MCF 10A (cell line): ENCODE results near the gene POLE. TPM values are rescaled to one million over a fixed set of nuclear protein-coding genes. Genes with fewer than 3 reads are reported as not detected.

Source experiments
- BruUV-seq: library from RNA; stranded (reverse); fragments of 400-500 nt; replicated peaks from 2 replicates; lab custom pipeline; 2021; lab: Mats Ljungman, UMichigan
- CTCF ChIA-PET: fragments of 300-600 bp; sonication (Branson Sonifier 250); formaldehyde crosslinking; extraction: SDS; loops from one replicate; lab custom pipeline; 2021; ENCODE audit warnings: antibody characterized with exemption, inconsistent platforms; lab: Yijun Ruan, JAX
- POLR2A ChIA-PET: fragments of 300-600, 350-650 bp; sonication (Branson Sonifier 250); formaldehyde crosslinking; extraction: SDS; loops from one replicate; lab custom pipeline; 2020; ENCODE audit warnings: antibody characterized with exemption, inconsistent platforms; lab: Yijun Ruan, JAX
- DNase-seq: peaks from one replicate; pipeline ENCODE4 v3.0.0-alpha.2; 2018; ENCODE audit not compliant: unreplicated experiment
- H3K27ac Mint-ChIP-seq: one replicate; pipeline ENCODE4 v1.8.0; 2022; ENCODE audit warnings: mild to moderate bottlenecking, low read depth, mixed read lengths; ENCODE audit not compliant: unreplicated experiment
- H3K27me3 Mint-ChIP-seq: one replicate; pipeline ENCODE4 v1.8.0; 2022; ENCODE audit warnings: mixed read lengths; ENCODE audit not compliant: insufficient read depth, unreplicated experiment
- H3K36me3 Mint-ChIP-seq: one replicate; pipeline ENCODE4 v1.8.0; 2022; ENCODE audit warnings: mild to moderate bottlenecking, moderate library complexity, mixed read lengths; ENCODE audit not compliant: insufficient read depth, unreplicated experiment
- H3K4me1 Mint-ChIP-seq: one replicate; pipeline ENCODE4 v1.8.0; 2022; ENCODE audit warnings: mixed read lengths; ENCODE audit not compliant: insufficient read depth, unreplicated experiment
- H3K4me3 Mint-ChIP-seq: one replicate; pipeline ENCODE4 v1.8.0; 2022; ENCODE audit warnings: mild to moderate bottlenecking, moderate library complexity, mixed read lengths; ENCODE audit not compliant: unreplicated experiment
- H3K9me3 Mint-ChIP-seq: one replicate; pipeline ENCODE4 v1.8.0; 2022; ENCODE audit warnings: mixed read lengths; ENCODE audit not compliant: unreplicated experiment
- intact Hi-C: fragments of 100-400 bp; cut with micrococcal nuclease; formaldehyde crosslinking; loops from 2 replicates; pipeline ENCODE4 v1.14.1; 2022
- total RNA-seq: library from RNA; stranded (reverse); gene quantifications from 2 replicates; pipeline ENCODE4 v1.2.3, GENCODE V29; 2022
- TF ChIP-seq, protein P1 (sequence below): fragments of 200-600 bp; IDR thresholded peaks from one replicate; pipeline ENCODE4 v1.8.0; 2022; ENCODE audit warnings: antibody characterized with exemption, mild to moderate bottlenecking; ENCODE audit not compliant: unreplicated experiment

POLE gene
- total RNA-seq, 1 experiment from 2014 or later, result 36.3 TPM

DNA sequence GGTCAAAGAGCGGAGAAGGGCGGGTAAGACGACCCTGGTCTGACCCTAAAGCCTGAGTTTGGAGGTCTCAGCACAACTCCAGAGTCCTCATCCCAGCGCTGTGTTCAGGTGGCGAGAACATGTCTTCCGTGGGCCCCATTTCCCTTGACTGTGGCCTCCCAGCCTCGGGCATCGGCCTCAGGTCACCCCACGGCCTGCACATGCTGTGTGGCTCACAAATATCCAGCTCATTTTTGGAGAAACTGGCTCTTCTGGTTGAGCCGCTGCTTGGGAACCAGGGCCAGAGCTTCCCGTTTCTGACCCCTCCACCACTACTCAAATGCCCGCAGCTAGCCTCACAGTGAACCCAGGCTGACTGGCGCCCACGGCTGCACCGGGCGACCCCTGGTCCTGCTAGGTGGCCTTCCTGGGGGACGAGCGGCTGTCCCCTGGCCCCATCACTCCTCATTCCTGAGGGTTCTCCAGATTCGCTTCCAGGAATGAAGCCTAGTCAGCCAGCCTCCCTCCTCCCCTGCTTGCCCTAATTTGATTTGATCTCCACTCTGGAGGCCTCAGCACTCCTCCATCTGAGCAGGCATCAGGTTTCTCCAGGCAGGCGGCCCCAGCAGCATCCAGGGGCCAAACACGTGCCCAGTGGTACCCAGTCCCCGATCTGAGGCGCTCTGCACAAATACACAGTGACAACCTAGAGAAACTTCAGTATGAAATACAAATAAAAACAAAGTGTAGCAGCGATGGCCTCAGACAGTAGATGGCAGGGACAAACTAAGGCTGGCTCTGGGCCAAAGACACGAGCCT is 63.9 kb downstream of the POLE start:
- H3K36me3 Mint-ChIP-seq, result peaks cover 11% of the 10 kb centered on the region
- H3K27me3 Mint-ChIP-seq, result peaks cover 3% of the 10 kb centered on the region
- no TSS peak for BruUV-seq
- TF ChIP-seq, protein P1, sequence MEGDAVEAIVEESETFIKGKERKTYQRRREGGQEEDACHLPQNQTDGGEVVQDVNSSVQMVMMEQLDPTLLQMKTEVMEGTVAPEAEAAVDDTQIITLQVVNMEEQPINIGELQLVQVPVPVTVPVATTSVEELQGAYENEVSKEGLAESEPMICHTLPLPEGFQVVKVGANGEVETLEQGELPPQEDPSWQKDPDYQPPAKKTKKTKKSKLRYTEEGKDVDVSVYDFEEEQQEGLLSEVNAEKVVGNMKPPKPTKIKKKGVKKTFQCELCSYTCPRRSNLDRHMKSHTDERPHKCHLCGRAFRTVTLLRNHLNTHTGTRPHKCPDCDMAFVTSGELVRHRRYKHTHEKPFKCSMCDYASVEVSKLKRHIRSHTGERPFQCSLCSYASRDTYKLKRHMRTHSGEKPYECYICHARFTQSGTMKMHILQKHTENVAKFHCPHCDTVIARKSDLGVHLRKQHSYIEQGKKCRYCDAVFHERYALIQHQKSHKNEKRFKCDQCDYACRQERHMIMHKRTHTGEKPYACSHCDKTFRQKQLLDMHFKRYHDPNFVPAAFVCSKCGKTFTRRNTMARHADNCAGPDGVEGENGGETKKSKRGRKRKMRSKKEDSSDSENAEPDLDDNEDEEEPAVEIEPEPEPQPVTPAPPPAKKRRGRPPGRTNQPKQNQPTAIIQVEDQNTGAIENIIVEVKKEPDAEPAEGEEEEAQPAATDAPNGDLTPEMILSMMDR, result no peak
- intact Hi-C loops, result no loop called here
- no peak overlapping the region for H3K27ac Mint-ChIP-seq
- ChIA-PET CTCF (no interaction called here), POLR2A (no interaction called here)
- H3K9me3 Mint-ChIP-seq, result no peaks in the 10 kb centered on the region
- H3K4me3 Mint-ChIP-seq, result no peak overlapping the region
- no peak for DNase-seq
- H3K4me1 Mint-ChIP-seq, result peaks cover 5% of the 10 kb centered on the region

DNA sequence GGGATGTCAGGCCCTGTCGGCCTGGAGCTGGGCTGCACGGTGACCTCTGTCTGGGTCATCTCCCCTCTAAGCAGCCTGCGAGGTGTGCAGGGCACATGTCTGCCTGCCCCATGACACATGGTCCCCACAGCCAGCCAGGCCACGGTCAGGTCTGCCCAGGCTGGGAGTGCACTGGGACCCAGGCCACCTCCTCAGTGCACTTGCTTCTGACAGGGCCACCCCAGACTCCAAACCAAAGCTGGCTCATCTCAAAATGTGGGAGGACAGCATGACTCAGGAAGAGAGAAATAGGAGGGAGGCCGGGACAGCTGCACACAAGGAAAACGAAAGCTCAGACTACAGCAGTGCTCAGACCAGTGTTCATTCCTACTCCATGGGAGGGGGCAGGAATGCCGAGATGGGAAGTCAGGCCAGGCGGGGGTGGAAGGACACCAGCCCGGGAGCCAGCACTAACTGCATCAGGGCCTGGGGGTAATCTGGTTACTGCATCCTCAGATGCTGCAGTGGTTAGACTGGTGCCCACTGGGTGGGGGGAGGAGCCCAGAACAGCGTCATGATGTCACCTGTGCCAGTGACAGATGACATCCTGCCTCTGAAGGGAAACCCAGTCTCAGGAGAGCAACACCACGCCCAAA is 64.6 kb downstream of the POLE start:
- no peak overlapping the region for H3K27ac Mint-ChIP-seq
- intact Hi-C loops, result no loop called here
- H3K9me3 Mint-ChIP-seq, result no peaks in the 10 kb centered on the region
- no peak overlapping the region for H3K4me3 Mint-ChIP-seq
- POLR2A ChIA-PET, result no interaction called here
- CTCF ChIA-PET, result no interaction called here
- TF ChIP-seq, protein P1, result no peak
- H3K36me3 Mint-ChIP-seq, result peaks cover 11% of the 10 kb centered on the region
- peaks cover 10% of the 10 kb centered on the region for H3K4me1 Mint-ChIP-seq
- no peak for DNase-seq
- peaks cover 10% of the 10 kb centered on the region for H3K27me3 Mint-ChIP-seq
- no TSS peak for BruUV-seq

DNA sequence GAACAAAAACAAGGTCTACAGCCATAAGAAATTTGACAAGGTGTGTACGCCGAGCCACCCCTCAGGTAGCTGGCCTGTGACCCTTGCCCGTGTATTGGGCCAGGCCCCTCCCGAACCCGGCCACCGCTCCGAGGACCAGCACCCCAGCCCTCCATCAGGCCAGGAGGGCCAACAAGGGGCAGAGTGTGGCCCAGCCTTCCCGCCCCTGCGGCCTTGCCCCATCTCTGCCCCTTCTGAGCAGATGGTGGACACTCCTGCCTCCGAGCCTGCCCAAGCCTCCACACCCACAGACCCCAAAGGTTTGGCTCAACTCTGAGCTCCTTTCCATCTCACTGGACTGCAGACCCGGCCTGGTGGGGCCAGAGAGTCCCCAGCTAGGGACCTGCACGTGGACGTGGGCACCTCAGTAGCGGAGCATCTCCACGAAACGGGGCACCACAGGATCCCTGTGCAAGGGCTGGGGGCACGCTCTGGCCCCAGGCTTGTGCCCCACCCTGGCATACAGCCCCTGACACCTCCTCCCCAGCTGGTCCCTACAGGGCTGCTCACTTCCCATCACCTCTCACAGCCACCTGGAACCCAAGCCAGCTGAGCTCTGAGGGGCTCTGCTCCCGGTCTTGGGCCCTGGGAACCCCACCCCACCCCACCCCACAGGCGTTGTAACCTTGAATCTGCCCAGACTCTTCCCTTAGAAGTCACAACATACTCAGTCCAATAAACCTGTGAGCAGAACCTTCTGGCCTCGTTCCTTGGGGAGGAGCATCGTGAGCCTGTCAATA is 65.3 kb downstream of the POLE start:
- BruUV-seq, result no TSS peak
- Mint-ChIP-seq H3K4me3 (no peak overlapping the region), H3K27ac (no peak overlapping the region), H3K36me3 (peaks cover 11% of the 10 kb centered on the region), H3K27me3 (peaks cover 17% of the 10 kb centered on the region), H3K9me3 (no peaks in the 10 kb centered on the region), H3K4me1 (peaks cover 10% of the 10 kb centered on the region)
- POLR2A ChIA-PET, result interaction anchor here (1.2 kb wide), 1 partner anchor 10 kb away, joined by 4 read pairs; no protein-coding TSS in a partner anchor
- intact Hi-C loops, result no loop called here
- CTCF ChIA-PET, result no interaction called here
- no peak for DNase-seq
- TF ChIP-seq, protein P1, result no peak
